Activated CD8-positive, alpha-beta T cell treated with anti-CD3 and anti-CD28 coated beads for 36 hours (primary cell): Measurements from ENCODE around the gene DGCR6L. TPM values are rescaled to one million over a fixed set of nuclear protein-coding genes. Genes with fewer than 3 reads are reported as not detected.
A peak's percentile ranks its signal among the peaks of the same experiment; 100 is the strongest.
"Not testable (repeated sequence)": the region's sequence is repeated elsewhere in the genome, so short reads cannot be mapped to it uniquely, and the experiment has no call there.

Experiments
- ATAC-seq: fragments of 200-7000 bp; cut with Tn5 transposase; one replicate; pipeline ENCODE4 v1.10.0; 2021; ENCODE audit warnings: mild to moderate bottlenecking, moderate library complexity
- CTCF ChIA-PET: fragments of 350-600 bp; sonication (Branson Sonifier 250); formaldehyde crosslinking; loops from one replicate; lab custom pipeline; 2021; ENCODE audit warnings: antibody characterized with exemption; lab: Charles Lee
- POLR2A ChIA-PET: fragments of 350-600 bp; sonication (Branson Sonifier 250); formaldehyde crosslinking; loops from one replicate; lab custom pipeline; 2021; ENCODE audit warnings: antibody characterized with exemption; lab: Charles Lee
- DNase-seq: peaks from one replicate; pipeline ENCODE4 v3.0.0-alpha.2; 2020
- H3K27ac Mint-ChIP-seq: one replicate; pipeline ENCODE4 v1.8.0; 2021; ENCODE audit warnings: mild to moderate bottlenecking, mixed read lengths
- H3K27me3 Mint-ChIP-seq: one replicate; pipeline ENCODE4 v1.8.0; 2021; ENCODE audit warnings: mixed read lengths
- H3K36me3 Mint-ChIP-seq: one replicate; pipeline ENCODE4 v1.8.0; 2021; ENCODE audit warnings: low read depth, mixed read lengths
- H3K4me1 Mint-ChIP-seq: one replicate; pipeline ENCODE4 v1.8.0; 2021; ENCODE audit warnings: low read depth, mixed read lengths
- H3K4me3 Mint-ChIP-seq: one replicate; pipeline ENCODE4 v1.8.0; 2021; ENCODE audit warnings: mild to moderate bottlenecking, moderate library complexity, mixed read lengths
- H3K9me3 Mint-ChIP-seq: one replicate; pipeline ENCODE4 v1.8.0; 2021; ENCODE audit warnings: mixed read lengths
- intact Hi-C: fragments of 100-400 bp; cut with micrococcal nuclease; formaldehyde crosslinking; loops from one replicate; pipeline ENCODE4 v1.10.0; 2022
- total RNA-seq, 2 experiments: library from RNA; stranded (reverse); gene quantifications; one replicate each; pipeline ENCODE4 v1.2.3, GENCODE V29; 2021
- TF ChIP-seq, protein P1 (sequence below): fragments of 200-600 bp; IDR thresholded peaks from one replicate; pipeline ENCODE4 v1.8.0; 2022; ENCODE audit warnings: antibody characterized with exemption, mild to moderate bottlenecking

DGCR6L gene
- 10 to 100 TPM; 30.7 to 32.0 TPM for total RNA-seq

DNA sequence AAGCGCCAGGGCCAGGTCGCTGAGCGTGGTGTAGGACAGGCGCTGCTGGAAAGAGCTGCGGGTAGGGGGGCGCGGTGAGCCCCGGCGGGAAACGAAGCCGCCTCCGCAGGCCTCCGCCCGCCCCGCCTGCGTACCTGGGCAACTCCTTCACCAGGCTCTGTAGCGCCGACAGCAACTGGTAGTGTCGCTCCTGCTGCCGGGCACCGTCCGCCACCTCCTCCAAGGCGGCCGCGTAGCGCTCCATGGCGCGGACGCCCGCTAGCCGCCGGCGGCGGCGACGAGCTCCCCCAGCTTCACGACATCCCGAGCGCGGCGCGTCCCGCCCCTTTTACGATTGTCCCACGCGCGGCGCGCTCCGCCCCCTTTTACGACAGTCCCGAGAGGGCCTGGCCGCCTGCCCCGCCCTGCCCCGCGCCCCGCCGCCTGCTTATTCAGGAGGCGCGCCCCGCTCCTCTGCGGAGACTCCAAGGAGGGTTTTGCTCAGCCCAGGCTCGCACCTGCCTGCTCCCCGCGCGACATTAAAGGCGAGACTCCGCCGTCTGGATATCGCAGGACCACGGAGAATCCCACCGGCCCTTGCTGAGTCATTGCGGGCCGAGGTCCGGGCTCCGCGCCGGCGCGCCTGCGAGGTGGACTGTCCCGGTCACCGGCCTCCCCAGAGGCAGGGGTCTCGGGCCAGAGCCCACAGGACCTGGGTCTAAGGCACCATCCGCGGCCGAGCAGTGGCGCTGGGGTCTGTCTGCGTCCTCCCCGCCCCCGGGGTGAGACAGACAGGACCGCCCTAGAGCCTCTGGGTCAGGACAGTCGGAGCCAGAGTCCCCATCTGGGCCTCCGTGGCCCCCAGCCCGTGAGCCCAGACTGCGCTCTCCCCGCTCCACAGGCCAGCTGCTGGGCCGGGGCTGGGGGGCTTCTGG is at the start of gene DGCR6L:
TSS of gene DGCR6L (minus strand) at position 316 of the 914 bp plus-strand sequence. CDS start at position 244, 72 bp downstream.
- Mint-ChIP-seq H3K9me3 (no peaks in the 10 kb centered on the region), H3K27me3 (no peaks in the 10 kb centered on the region), H3K4me3 (peak within 1 kb of the TSS; percentile 90), H3K4me1 (peaks cover 50% of the 10 kb centered on the region), H3K27ac (peak within 1 kb of the TSS; percentile 79), H3K36me3 (peaks cover under 1% of the 10 kb centered on the region)
- intact Hi-C loops = no loop called here
- ChIA-PET CTCF (interaction anchor here (0.8 to 2.5 kb wide), 8 partner anchors 24 to 163 kb away, joined by 3 to 6 read pairs (median 4); no protein-coding TSS in a partner anchor), POLR2A (interaction anchor here (0.8 kb wide), 1 partner anchor 14 kb away, joined by 4 read pairs; no protein-coding TSS in a partner anchor)
- DNase-seq (peak; percentile 97), ATAC-seq (peak; percentile 62)
- TF ChIP-seq, protein P1, sequence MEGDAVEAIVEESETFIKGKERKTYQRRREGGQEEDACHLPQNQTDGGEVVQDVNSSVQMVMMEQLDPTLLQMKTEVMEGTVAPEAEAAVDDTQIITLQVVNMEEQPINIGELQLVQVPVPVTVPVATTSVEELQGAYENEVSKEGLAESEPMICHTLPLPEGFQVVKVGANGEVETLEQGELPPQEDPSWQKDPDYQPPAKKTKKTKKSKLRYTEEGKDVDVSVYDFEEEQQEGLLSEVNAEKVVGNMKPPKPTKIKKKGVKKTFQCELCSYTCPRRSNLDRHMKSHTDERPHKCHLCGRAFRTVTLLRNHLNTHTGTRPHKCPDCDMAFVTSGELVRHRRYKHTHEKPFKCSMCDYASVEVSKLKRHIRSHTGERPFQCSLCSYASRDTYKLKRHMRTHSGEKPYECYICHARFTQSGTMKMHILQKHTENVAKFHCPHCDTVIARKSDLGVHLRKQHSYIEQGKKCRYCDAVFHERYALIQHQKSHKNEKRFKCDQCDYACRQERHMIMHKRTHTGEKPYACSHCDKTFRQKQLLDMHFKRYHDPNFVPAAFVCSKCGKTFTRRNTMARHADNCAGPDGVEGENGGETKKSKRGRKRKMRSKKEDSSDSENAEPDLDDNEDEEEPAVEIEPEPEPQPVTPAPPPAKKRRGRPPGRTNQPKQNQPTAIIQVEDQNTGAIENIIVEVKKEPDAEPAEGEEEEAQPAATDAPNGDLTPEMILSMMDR = no peak

DNA sequence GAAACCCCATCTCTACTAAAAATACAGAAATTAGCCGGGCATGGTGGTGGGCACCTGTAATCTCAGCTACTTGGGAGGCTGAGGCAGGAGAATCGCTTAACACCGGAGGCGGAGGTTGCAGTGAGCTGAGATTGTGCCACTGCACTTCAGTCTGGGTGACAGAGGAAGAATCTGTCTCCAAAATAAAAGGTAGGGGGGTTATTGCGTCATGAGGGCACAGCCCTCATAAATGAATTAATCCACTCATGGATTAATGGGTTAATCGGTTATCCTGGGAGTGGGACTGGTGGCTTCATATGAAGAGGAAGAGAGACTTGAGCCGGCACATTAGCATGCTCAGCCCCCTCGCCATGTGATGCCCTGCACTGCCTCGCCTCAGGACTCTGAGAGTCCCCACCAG is 49.0 kb upstream of the DGCR6L start:
- intact Hi-C loops, H3K27ac Mint-ChIP-seq, POLR2A ChIA-PET, H3K4me3 Mint-ChIP-seq, H3K9me3 Mint-ChIP-seq, CTCF ChIA-PET, DNase-seq, H3K36me3 Mint-ChIP-seq, H3K27me3 Mint-ChIP-seq, ATAC-seq: not testable (repeated sequence)
- peaks cover 10% of the 10 kb centered on the region for H3K4me1 Mint-ChIP-seq

DNA sequence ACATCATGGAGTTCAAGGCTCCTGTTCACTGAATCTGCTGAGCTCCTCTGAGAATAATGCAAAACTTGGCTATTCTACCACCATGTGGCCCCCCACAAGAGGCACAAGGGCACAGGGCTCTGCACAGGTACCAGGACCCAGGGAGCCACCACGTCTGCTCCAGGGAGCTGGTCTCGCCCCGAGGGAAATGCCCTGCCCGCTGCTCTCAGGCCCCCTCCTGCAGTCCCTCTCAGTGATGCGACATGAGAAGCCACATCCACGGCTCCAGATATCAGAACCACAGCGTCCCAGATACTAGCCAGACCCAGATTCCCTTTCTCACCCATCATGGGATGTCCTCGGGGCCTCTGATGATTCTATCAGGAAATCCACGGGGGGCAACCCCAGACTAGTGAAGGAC is 47.0 kb upstream of the DGCR6L start:
- H3K27me3 Mint-ChIP-seq, CTCF ChIA-PET, H3K9me3 Mint-ChIP-seq, POLR2A ChIA-PET, ATAC-seq, DNase-seq, H3K36me3 Mint-ChIP-seq, H3K27ac Mint-ChIP-seq, H3K4me3 Mint-ChIP-seq, intact Hi-C loops: not testable (repeated sequence)
- peaks cover 15% of the 10 kb centered on the region for H3K4me1 Mint-ChIP-seq

DNA sequence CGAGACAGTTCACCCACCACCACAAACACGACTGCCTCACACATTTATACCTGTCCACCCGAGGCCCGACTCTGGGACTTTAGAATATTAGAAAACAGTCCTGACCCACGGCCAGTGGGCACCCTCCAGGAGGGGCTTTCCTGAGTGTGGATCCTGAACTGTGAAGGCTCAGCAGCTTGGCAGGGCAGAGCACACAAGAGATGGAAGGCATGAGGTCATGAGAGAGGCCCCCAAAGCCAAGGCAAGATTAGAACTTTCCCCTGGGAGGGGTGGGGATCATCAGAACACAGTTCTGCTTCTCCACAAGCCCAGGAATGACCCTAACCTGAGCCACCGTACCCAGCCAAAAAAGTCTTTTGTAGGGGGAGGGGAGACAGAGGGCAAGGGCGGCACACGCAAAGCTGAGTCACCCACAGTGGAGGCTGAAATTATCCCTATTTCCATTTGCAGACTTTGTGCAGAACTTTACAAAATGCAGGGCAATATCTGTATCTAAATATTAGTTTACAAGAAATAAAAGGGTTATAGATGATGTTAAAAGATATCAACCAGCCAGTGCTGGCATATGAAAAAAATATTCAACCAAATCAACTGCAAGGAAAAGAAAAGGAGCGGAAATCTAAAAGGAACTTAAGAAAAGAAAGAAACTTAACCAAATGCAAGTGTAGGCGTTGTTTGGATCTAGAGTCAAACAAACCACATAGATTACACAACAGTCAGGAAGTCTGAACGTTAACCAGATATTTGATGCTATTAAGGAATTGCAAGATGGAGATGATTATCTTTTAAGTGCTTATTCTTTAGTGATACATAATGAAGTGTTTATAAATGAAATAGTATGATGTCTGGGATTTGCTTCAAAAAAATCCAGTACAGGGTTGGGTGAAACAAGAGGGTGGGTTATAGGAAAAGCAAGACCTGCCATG is 44.7 kb upstream of the DGCR6L start:
- CTCF ChIA-PET, H3K4me3 Mint-ChIP-seq, POLR2A ChIA-PET, intact Hi-C loops, H3K27ac Mint-ChIP-seq, H3K9me3 Mint-ChIP-seq, H3K27me3 Mint-ChIP-seq, H3K36me3 Mint-ChIP-seq, DNase-seq: not testable (repeated sequence)
- ATAC-seq = peak; percentile 42
- peaks cover 13% of the 10 kb centered on the region for H3K4me1 Mint-ChIP-seq

DNA sequence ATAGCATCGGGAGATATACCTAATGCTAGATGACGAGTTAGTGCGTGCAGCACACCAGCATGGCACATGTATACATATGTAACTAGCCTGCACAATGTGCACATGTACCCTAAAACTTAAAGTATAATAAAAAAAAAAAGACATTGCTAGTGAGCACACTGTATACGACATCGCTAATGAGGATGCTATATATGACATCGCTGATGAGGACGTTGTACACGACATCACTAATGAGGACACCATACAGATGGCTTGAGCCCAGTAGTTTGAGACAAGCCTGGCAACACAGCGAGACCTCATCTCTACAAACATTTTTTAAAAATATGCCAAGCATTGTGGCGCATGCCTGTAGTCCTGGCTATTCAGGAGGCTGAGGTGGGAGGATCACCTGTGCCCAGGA is 42.5 kb upstream of the DGCR6L start:
- intact Hi-C loops, DNase-seq, H3K4me3 Mint-ChIP-seq, H3K36me3 Mint-ChIP-seq, CTCF ChIA-PET, H3K27me3 Mint-ChIP-seq, POLR2A ChIA-PET, H3K27ac Mint-ChIP-seq, H3K9me3 Mint-ChIP-seq, ATAC-seq: not testable (repeated sequence)
- peaks cover 13% of the 10 kb centered on the region for H3K4me1 Mint-ChIP-seq

DNA sequence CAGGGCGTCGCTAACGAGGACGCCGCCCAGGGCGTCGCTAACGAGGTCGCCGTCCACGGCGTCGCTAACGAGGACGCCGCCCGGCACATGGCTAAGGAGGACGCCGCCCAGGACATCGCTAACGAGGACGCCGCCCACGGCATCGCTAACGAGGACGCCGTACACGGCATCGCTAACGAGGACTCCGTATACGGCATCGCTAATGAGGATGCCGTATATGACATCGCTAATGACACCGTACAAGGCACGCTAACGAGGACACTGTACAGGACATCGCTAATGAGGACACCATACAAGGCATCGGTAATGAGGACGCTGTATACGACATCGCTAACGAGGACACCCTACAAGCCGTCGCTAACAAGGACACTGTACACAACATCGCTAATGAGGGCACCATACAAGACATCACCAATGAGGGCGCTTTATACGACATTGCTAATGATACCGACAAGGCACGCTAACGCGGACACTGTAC is 41.9 kb upstream of the DGCR6L start:
- H3K4me3 Mint-ChIP-seq, POLR2A ChIA-PET, intact Hi-C loops, CTCF ChIA-PET, DNase-seq, H3K36me3 Mint-ChIP-seq, H3K27me3 Mint-ChIP-seq, H3K9me3 Mint-ChIP-seq, H3K27ac Mint-ChIP-seq, ATAC-seq: not testable (repeated sequence)
- peaks cover 13% of the 10 kb centered on the region for H3K4me1 Mint-ChIP-seq

DNA sequence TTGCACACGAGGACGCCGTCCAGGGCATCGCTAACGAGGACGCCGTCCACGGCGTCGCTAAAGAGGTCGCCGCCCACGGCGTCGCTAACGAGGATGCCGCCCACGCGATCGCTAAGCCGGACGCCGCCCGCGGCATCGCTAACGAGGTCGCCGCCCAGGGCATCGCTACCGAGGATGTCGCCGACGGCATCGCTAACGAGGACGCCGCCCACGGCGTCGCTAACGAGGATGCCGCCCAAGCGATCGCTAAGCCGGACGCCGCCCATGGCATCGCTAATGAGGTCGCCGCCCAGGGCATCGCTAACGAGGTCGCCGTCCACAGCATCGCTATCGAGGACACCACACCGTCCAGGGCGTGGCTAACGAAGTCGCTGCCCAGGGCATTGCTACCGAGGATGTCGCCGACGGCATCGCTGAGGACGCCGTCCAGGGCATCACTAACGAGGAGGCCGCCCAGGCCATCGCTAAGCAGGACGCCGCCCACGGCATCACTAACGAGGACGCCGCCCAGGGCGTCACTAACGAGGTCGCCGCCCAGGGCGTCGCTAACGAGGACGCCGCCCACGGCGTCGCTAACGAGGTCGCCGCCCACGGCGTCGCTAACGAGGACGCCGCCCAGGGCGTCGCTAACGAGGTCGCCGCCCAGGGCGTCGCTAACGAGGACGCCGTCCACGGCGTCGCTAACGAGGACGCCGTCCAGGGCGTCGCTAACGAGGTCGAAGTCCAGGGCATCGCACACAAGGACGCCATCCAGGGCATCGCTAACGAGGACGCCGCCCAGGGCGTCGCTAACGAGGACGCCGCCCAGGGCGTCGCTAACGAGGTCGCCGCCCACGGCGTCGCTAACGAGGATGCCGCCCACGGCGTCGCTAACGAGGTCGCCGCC is 41.2 kb upstream of the DGCR6L start:
- DNase-seq, H3K9me3 Mint-ChIP-seq, H3K36me3 Mint-ChIP-seq, H3K27ac Mint-ChIP-seq, H3K27me3 Mint-ChIP-seq, ATAC-seq, H3K4me3 Mint-ChIP-seq, CTCF ChIA-PET, POLR2A ChIA-PET, intact Hi-C loops: not testable (repeated sequence)
- peaks cover 13% of the 10 kb centered on the region for H3K4me1 Mint-ChIP-seq

DNA sequence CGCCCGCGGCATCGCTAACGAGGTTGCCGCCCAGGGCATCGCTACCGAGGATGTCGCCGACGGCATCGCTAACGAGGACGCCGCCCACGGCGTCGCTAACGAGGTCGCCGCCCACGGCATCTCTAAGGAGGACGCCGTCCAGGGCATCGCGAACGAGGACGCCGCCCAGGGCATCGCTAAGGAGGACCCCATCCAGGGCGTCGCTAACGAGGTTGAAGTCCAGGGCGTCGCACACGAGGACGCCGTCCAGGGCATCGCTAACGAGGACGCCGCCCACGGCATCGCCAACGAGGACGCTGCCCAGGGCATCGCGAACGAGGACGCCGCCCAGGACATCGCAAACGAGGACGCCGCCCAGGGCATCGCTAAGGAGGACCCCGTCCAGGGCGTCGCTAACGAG is 40.4 kb upstream of the DGCR6L start:
- DNase-seq, POLR2A ChIA-PET, ATAC-seq, H3K27ac Mint-ChIP-seq, H3K27me3 Mint-ChIP-seq, intact Hi-C loops, H3K36me3 Mint-ChIP-seq, H3K9me3 Mint-ChIP-seq, H3K4me3 Mint-ChIP-seq, CTCF ChIA-PET: not testable (repeated sequence)
- H3K4me1 Mint-ChIP-seq = peaks cover 13% of the 10 kb centered on the region

DNA sequence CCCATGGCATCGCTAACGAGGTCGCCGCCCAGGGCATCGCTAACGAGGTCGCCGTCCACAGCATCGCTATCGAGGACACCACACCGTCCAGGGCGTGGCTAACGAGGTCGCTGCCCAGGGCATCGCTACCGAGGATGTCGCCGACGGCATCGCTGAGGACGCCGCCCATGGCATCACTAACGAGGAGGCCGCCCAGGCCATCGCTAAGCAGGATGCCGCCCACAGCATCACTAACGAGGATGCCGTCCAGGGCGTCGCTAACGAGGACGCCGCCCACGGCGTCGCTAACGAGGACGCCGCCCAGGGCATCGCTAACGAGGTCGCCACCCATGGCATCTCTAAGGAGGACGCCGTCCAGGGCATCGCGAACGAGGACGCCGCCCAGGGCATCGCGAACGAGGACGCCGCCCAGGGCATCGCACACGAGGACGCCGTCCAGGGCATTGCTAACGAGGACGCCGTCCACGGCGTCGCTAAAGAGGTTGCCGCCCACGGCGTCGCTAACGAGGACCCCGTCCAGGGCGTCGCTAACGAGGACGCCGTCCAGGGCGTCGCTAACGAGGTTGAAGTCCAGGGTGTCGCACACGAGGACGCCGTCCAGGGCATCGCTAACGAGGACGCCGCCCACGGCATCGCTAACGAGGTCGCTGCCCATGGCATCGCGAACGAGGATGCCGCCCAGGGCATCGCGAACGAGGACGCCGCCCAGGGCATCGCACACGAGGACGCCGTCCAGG is 38.8 kb upstream of the DGCR6L start:
- H3K36me3 Mint-ChIP-seq, H3K4me1 Mint-ChIP-seq, POLR2A ChIA-PET, H3K27ac Mint-ChIP-seq, H3K27me3 Mint-ChIP-seq, H3K9me3 Mint-ChIP-seq, H3K4me3 Mint-ChIP-seq, CTCF ChIA-PET, DNase-seq, intact Hi-C loops, ATAC-seq: not testable (repeated sequence)
